ENCODE results near the gene PTPN4. TPM values are rescaled to one million over a fixed set of nuclear protein-coding genes. Genes with fewer than 3 reads are reported as not detected.
A peak's percentile ranks its signal among the peaks of the same experiment; 100 is the strongest.

The PTPN4 gene
- total and polyA plus RNA-seq, 2 of the 8 experiments (the other 6 are each of a cell fraction or from before 2014, with no cell fraction given): 28.5 to 105 TPM

DNA sequence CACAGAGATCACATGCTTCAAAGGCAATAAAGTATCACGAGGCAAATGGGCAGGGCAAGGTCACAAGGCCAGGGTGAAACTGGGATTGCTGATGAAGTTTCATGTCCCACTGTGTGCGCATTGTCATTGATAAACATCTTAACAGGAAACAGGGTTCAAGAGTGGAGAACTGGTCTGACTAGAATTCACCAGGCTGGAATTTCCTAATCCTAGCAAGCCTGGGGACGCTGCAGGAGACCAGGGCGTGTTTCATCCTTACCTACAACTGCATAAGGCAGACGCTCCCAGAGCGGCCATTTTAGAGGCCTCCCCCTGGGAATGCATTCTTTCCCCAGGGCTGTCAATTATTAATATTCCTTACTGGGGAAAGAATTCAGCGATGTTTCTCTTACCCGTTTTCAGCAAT, 33.2 kb downstream of the PTPN4 start (continued):
- TF ChIP-seq SAP30 (IDR thresholded peaks at IDR 0.05; ENCODE audit: insufficient read depth, insufficient replicate concordance, low read length) (no peak), ASH2L (IDR thresholded peaks at IDR 0.05; ENCODE audit: low read length) (peak; percentile 64), TAF7 (optimal IDR thresholded peaks at IDR 0.05; ENCODE audit: borderline replicate concordance, low read depth, low read length) (no peak), CHD7 (IDR thresholded peaks at IDR 0.05; ENCODE audit: insufficient replicate concordance, low read length) (no peak), ZNF274 (IDR thresholded peaks at IDR 0.05; ENCODE audit: borderline replicate concordance, extremely low read depth, low read length) (no peak), EP300 (IDR thresholded peaks at IDR 0.05; ENCODE audit: borderline replicate concordance in 1 of 2, low read depth in 2 of 2, low read length in 2 of 2) (peak; percentile 92 to 100), SIN3A (conservative IDR thresholded peaks at IDR 0.05 in 1 of 2, IDR thresholded peaks at IDR 0.05 in 1 of 2; ENCODE audit: low read depth in 1 of 2, low read length in 2 of 2) (no peak), BRCA1 (IDR thresholded peaks at IDR 0.05; ENCODE audit: low read depth, low read length) (no peak), HDAC6 (IDR thresholded peaks at IDR 0.05; ENCODE audit: low read depth, low read length) (no peak)
- TF ChIP-seq, protein P1, sequence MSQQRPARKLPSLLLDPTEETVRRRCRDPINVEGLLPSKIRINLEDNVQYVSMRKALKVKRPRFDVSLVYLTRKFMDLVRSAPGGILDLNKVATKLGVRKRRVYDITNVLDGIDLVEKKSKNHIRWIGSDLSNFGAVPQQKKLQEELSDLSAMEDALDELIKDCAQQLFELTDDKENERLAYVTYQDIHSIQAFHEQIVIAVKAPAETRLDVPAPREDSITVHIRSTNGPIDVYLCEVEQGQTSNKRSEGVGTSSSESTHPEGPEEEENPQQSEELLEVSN (IDR thresholded peaks at IDR 0.05): no peak

All from H1 (cell line).